A549 (cell line): Measurements from ENCODE around the gene GLB1L3.

Experiments
- CHD4 ChIP-seq: fragments of 200-600 bp; sonication (generic); IDR thresholded peaks from 2 replicates; pipeline ENCODE4 v1.6.1; 2016; ENCODE audit warnings: antibody characterized with exemption, mild to moderate bottlenecking, borderline replicate concordance
- HOXA7 ChIP-seq: fragments of 250-450 bp; sonication (Bioruptor Pico); IDR thresholded peaks from 2 replicates; pipeline ENCODE4 v1.5.0; 2020; ENCODE audit warnings: mild to moderate bottlenecking, moderate library complexity
- RFX5 ChIP-seq: fragments of 450-650 bp; IDR thresholded peaks from 2 replicates; pipeline ENCODE4 v1.7.1; 2014; ENCODE audit warnings: antibody characterized with exemption, mild to moderate bottlenecking, moderate library complexity
- SMC3 ChIP-seq: fragments of >200 bp; sonication (Bioruptor Twin); formaldehyde crosslinking; IDR thresholded peaks from 3 replicates; pipeline ENCODE4 v1.6.1; 2018; ENCODE audit warnings: inconsistent platforms
- TF ChIP-seq, protein P1 (sequence below): fragments of >200 bp; sonication (Bioruptor Twin); formaldehyde crosslinking; IDR thresholded peaks from 3 replicates; pipeline ENCODE4 v1.5.1; 2016
- TF ChIP-seq, protein P2 (sequence below): fragments of >200 bp; sonication (Bioruptor Twin); formaldehyde crosslinking; IDR thresholded peaks from 3 replicates; pipeline ENCODE4 v1.6.1; 2016

DNA sequence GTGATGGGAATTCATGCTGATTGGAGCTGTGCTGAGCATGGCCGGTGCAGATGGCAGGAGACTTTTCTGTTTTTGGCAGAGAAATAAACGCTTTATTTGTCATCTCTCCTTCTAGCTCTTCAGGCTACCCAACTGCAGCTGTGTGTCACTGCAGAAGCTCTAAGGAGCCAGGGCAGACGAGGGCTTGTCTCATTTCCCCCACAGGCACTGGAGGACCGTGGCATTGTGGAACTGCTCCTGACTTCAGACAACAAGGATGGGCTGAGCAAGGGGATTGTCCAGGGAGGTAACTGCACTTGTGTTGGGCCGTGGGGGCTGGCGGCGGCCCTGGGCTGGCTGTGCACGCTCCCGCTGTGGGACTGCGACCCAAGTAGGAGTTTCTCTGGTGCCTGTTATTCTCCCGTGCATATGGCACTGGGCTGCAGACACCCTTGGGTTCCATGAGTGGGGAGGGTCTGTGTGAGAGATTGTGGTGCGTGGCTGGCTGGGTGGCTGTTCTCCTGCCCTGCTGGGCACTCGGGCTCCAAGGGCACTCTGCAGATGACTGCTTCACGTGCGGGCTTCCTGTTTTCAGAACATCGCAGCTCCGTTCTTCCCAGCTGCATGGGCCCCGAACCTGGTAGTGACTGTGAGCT is 82.8 kb downstream of the GLB1L3 start:
- TF ChIP-seq, protein P1, sequence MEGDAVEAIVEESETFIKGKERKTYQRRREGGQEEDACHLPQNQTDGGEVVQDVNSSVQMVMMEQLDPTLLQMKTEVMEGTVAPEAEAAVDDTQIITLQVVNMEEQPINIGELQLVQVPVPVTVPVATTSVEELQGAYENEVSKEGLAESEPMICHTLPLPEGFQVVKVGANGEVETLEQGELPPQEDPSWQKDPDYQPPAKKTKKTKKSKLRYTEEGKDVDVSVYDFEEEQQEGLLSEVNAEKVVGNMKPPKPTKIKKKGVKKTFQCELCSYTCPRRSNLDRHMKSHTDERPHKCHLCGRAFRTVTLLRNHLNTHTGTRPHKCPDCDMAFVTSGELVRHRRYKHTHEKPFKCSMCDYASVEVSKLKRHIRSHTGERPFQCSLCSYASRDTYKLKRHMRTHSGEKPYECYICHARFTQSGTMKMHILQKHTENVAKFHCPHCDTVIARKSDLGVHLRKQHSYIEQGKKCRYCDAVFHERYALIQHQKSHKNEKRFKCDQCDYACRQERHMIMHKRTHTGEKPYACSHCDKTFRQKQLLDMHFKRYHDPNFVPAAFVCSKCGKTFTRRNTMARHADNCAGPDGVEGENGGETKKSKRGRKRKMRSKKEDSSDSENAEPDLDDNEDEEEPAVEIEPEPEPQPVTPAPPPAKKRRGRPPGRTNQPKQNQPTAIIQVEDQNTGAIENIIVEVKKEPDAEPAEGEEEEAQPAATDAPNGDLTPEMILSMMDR, result no peak
- TF ChIP-seq, protein P2, sequence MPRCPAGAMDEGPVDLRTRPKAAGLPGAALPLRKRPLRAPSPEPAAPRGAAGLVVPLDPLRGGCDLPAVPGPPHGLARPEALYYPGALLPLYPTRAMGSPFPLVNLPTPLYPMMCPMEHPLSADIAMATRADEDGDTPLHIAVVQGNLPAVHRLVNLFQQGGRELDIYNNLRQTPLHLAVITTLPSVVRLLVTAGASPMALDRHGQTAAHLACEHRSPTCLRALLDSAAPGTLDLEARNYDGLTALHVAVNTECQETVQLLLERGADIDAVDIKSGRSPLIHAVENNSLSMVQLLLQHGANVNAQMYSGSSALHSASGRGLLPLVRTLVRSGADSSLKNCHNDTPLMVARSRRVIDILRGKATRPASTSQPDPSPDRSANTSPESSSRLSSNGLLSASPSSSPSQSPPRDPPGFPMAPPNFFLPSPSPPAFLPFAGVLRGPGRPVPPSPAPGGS, result no peak
- TF ChIP-seq RFX5 (no peak), CHD4 (no peak), SMC3 (no peak), HOXA7 (CRISPR knock-in tag) (no peak)
